ENCODE results near the gene KNCN. TPM values are rescaled to one million over a fixed set of nuclear protein-coding genes. Genes with fewer than 3 reads are reported as not detected.

KNCN gene
- total RNA-seq, 1 donor from 2014 or later = not detected

DNA sequence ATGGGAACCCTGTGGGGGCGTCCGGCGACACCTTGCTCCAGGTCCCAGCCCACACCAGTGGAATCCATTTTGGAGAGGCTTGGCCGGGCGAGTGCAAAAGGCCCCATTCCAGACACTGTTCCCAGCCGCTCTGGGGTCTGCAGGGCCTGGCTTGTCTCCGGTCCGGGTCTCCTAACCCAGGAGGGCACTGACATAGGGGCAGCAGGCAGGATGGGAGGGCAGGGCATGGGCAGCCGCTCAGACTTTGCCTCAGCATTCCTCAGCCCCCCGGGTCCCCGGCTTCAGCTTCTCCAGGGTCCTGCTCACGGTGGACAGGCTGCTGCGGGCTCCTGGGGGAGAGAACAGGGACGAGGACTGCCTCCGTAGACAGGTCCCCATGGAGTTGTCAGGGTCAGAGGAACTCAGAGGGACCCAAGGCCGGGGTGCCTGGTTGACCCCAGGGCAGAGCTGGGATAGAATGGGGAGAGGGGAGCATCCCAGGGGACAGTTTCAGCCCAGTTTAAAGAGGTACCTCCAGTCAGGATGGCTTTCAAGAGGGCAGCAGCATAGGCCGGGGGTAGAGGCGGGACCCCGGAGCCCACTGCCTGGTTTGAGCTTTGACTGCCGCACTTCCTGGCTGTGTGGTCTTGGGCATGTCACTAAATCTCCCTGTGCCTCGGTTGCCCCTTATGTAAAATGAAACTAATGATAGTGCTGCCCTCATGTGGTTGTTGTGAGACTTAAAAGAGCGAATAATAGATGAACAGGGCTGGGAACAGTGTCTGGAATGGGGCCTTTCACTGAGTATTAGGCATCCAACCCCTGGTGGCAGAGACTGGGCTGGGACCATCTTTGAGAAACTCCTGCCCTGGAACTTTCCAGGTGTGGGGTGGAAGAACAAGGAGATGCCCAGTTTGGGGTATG is 3.7 kb downstream of the KNCN start:
- intact Hi-C loops (cut with micrococcal nuclease) = no loop called here
- ATAC-seq (peak; percentile 52), DNase-seq (no peak)

GRCh38 chr1:46546210-46546609 is 5.2 kb downstream of the KNCN start:
- intact Hi-C loops (cut with micrococcal nuclease) = no loop called here
- DNase-seq (no peak), ATAC-seq (no peak)

DNA sequence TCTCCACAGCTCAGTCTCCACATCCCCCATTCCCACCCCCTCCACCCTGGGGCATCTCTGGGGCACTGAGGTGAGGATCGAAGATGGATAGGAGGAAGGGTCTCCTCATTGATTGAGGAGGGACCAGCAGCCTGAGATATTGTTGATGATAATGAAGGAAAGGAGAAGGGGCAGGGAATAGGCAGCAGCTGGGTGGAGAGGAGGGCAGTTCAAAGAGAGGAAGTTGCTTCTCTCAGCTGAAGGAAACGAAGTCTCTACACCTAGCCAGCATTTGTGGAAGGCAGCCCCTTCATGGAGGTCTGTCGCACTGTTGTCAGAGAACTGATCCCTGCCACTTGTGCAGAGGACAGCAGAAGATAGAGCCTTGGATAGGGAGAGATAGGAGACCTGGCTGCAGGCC is 5.7 kb downstream of the KNCN start:
- no peak for DNase-seq
- intact Hi-C loops (cut with micrococcal nuclease) = no loop called here
- no peak for ATAC-seq

- DNase-seq (no peak), ATAC-seq (no peak)
- intact Hi-C loops (cut with micrococcal nuclease) = no loop called here
Observed at GRCh38 chr1:46544561-46545240, 6.7 kb downstream of the KNCN start.

DNA sequence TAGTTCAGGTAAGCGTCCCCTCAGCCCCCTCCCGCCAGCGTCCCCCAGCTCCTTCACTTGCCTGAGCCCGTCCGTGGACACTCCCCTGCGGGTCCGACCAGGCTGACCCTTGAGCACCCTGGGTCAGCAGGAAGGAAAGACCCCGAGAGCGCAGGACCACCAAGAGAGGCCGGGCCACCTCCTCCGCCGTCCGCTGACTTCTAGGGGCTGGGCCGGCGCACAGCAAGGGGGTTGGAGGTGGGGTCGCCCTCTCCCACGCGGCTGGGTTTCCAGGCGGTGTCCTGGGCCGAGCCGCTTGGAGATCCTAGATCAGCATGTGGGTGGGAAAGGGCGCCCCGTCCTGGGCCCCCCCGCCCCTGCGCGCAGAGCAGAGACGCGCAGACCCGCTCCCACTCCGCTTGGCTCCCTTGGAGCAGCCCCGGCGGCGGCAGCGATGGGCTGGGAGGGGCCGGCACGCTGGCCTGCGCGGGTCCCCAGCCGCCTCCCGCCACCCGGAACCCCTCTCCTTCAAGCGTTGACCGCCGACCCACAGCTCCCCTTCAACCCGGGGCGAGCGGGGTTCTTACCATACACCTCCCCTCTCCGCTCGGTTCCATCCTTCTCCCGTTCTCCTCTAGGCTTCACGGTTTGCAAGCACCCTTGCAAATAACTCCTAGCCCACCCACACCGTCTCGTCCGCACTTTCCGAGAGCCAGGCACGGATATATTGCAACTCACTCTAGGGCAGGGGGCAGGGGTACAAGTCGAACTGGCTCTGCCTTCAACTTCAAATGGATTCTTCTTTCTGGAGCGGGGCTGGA is 7.5 kb downstream of the KNCN start:
- DNase-seq (no peak), ATAC-seq (peak; percentile 13)
- intact Hi-C loops (cut with micrococcal nuclease) = no loop called here

DNA sequence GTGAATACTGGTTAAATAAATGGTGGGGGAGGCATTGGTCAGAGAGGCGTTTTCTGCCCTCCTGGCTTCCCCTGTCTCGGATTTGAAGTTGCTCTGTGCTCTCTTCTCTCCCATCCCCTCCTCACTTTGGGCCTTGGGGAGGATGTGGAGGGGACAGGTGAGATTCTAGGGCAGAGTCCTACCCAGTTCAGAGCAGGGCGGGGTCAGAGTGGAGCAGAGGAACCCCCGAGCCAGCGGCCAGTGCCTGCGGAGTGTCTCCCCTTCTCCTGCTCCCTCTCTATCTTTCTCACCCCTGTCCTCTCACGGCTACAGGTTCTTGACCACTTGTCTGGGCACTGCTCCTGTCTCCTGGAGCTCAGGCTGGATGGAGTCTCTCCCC is 8.1 kb downstream of the KNCN start:
- no peak for DNase-seq
- intact Hi-C loops (cut with micrococcal nuclease) = no loop called here
- ATAC-seq = no peak

DNA sequence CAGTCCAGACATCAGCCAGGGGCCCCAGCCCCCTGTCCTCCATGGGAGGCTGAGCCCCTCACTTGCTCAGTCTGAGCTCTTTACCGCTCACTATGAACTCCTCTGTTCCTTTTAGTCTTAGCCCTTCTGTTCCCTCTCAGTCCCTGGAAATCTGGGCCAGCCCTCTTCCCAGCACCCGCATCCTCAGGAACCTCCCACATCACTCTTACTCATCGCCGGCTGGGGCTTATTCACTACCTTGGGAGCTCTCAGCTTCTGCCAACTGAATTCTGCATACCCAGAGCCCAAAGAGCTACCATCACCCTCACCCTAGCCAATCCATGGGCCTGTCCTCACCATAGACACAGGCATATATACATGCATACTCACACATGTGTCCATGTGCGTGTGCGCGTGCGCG is 11.5 kb downstream of the KNCN start:
- no peak for ATAC-seq
- intact Hi-C loops (cut with micrococcal nuclease) = loop anchor here (10.0 kb wide), 1 partner anchor 185 kb away; no protein-coding TSS in a partner anchor
- no peak for DNase-seq

GRCh38 chr1:46538147-46538546 is 13.3 kb downstream of the KNCN start:
- intact Hi-C loops (cut with micrococcal nuclease) = loop anchor here (10.0 kb wide), 1 partner anchor 187 kb away; no protein-coding TSS in a partner anchor
- ATAC-seq = no peak
- DNase-seq = no peak

DNA sequence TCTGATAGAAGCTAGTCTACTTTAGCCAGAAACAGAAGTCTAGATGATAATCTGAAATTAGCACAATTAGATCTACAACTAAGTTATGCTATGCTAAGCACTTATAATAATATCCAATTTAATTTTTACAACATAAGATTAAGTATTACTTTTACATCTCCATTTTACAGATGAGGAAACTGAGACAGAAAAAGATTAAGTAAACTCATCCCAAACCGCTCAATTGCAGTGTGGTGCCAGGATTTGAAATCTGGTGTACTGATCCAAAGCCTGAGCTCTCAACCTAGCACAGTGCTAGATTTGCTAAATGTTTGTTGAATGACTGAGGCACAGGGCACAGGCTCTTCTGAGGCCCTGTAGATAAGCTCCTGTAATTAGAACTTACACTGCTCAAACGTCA is 13.8 kb downstream of the KNCN start:
- no peak for ATAC-seq
- intact Hi-C loops (cut with micrococcal nuclease) = loop anchor here (10.0 kb wide), 1 partner anchor 187 kb away; no protein-coding TSS in a partner anchor
- no peak for DNase-seq

DNA sequence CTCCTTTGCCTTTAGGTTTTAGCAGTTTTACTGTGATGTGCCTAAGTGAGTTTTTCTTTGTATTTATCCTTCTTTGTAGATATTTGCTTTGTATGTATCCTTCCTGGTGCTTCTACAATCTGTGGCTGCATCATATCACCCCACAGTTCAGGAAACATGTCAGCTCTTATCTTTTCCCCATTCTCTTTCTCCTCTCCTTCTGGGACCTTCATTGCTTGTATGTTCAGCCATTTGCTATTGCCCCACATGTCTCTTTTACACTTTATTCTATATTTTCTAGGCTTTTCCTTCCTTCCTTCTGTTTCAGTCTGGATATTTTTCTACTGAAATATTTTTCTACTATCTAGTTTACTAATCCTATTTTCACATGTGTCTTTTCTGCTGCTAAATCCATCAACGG is 14.9 kb downstream of the KNCN start:
- intact Hi-C loops (cut with micrococcal nuclease) = loop anchor here (10.0 kb wide), 1 partner anchor 188 kb away; no protein-coding TSS in a partner anchor
- no peak for DNase-seq

DNA sequence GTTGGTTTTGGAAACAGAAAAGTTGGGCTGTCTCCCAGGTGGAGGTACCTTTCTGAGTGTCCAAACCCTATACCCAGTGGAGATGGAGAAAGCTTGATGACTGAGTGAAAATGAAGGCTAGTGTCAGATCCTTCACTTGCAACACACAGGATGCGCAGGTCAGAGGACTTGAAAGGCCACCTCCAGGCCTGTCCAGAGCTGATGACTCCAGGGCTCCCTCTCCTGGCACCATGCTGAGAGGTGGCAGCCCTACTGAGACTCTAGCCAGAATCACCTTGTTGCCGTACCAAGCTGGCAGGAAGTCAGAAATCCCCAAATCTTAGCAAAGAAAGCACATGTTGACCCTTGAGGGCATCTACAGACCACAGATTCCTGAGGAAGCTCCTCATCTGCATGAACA is 16.4 kb downstream of the KNCN start:
- peak; percentile 40 for ATAC-seq
- intact Hi-C loops (cut with micrococcal nuclease) = loop anchor here (10.0 kb wide), 1 partner anchor 190 kb away; no protein-coding TSS in a partner anchor

More for the DNA sequence above, 14.9 kb downstream of the KNCN start:
- no peak for ATAC-seq

DNA sequence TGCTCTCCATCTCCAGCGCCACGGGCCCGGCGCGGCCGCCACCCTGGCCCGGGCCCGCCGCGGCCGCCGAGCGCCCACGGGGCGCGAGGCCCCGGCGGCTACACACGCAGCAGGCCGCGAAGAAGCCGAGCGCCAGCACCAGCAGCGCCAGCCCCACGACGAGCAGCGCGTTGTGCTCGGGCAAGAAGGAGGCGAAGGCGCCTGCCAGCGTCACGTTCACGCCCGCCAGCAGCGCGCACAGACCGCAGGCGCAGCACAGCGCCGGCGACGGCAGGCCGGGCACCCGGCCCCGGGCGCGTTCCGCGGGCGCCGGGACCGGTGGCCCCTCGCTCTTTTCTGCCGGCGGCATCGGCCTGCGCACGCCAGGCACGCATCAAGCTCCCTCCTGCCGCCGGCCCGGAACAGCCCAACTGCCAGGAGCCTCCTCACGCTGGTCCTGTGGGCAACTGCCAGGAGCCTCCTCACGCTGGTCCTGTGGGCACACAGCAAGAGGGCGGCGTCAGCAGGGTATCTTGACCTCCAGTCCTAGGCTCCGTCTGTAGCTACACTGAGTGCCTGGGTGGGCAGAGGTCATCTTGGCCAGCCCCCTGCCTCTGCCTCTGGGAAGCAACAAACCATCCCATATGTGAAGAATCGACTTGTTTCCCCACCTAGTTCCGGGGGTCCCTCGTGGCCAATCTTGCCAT is 18.1 kb downstream of the KNCN start:
- ATAC-seq = peak; percentile 66
- peak; percentile 72 for DNase-seq
- intact Hi-C loops (cut with micrococcal nuclease) = loop anchor here (10.0 kb wide), 1 partner anchor 191 kb away; no protein-coding TSS in a partner anchor

More for the DNA sequence above, 16.4 kb downstream of the KNCN start:
- DNase-seq = no peak

DNA sequence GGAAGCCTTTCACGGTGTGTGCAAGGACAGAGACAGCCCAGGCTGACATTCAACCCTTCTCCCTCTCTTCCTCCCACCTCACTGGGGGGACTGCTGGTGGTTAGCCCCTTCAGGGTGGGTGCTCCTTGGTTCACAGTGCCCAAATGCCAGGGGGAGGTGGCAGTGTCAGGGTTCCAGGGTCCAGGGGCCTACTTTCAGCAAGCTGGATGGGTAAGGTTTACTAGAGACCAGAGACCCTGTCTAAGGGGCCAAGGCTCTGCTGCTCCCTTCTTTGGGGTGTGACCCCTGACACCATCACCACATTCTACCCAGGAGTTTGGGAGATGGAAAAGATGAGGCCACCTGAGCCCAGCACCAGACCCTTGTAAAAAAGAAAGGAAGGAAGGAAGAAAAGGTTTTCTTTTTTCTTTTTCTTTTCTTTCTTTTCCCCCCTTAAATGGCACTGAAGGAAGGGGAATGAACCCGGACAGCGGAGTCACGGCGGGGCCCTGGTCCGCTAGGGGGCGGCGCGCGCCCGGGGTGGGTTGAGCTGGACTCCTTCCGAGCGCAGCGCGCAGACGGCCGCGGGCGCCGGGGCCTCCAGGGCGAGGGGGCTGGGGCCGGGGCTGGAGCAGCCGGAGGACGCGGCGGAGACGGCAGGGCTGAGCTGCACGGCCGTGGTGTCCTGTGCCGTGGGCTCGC is 18.8 kb downstream of the KNCN start:
- intact Hi-C loops (cut with micrococcal nuclease) = loop anchor here (10.0 kb wide), 1 partner anchor 192 kb away; no protein-coding TSS in a partner anchor
- ATAC-seq (peak; percentile 89), DNase-seq (peak; percentile 84)

GRCh38 chr1:46532095-46532494 is 19.4 kb downstream of the KNCN start:
- intact Hi-C loops (cut with micrococcal nuclease) = loop anchor here (10.0 kb wide), 1 partner anchor 193 kb away; no protein-coding TSS in a partner anchor
- no peak for ATAC-seq
- no peak for DNase-seq

DNA sequence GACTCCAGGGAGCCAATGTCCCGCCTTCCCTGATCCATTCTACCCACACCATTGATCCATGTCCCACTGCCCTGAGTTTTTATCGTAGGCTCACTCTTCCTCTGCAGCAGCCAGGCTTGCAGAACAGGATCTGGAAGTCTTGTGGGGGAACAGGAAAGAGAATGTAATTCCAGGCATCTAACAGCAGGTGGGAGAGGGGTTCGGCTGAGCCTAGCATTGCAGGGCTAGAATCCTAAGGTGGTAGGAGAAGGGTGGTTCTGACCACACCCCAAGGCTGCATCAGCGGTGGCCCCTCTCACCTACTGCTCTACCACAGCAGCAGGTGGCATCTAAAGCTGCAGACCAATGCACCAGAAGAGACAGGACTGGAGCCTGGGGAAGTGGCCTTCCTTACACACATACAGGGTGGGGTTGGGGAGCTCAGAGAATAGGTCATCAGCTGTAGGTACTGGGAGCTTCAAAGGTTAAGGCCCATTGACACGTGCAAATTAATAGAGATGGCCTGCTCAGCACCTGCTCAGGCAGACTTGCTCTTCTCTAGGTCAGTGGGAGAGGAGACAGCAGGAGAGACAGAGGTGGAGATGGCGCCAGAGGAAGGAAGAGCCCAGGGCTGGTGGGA is 20.5 kb downstream of the KNCN start:
- DNase-seq (no peak), ATAC-seq (no peak)
- intact Hi-C loops (cut with micrococcal nuclease) = loop anchor here (10.0 kb wide), 1 partner anchor 194 kb away; no protein-coding TSS in a partner anchor

- DNase-seq (no peak), ATAC-seq (no peak)
- intact Hi-C loops (cut with micrococcal nuclease) = loop anchor here (10.0 kb wide), 1 partner anchor 194 kb away; no protein-coding TSS in a partner anchor
Observed at GRCh38 chr1:46530311-46530710, 21.1 kb downstream of the KNCN start.

DNA sequence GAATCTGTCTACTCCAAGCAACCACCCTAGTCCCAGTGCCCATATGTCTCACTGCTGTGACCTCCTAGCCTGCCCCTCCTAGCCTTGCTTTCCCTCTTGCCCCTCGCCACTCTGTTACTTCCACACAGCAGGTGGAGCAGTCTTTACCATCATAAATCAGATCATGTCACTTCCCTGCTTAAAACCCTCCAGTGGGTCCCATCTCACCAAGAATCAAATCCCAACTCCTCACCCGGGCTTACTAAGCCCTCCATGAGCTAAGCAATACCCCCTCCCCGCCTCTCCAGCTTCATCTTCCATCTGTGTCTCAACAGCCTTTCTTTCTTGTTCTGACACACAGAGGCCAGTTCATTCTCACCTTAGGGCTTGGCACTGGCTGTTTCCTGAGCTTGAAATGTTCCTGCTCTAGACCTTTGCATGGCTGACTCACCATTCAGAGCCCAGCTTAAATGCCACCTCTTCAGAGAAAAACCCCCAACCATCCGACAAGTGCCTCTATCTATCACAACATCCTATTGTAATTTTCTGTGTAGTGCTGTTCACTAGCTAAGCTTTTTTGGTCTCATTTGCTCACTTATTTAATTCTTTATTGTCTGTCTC is 22.3 kb downstream of the KNCN start:
- ATAC-seq = no peak
- no peak for DNase-seq
- intact Hi-C loops (cut with micrococcal nuclease) = loop anchor here (5.0 kb wide), 2 partner anchors 82 to 122 kb away; no protein-coding TSS in a partner anchor
